BE2C (cell line): Measurements from ENCODE around the gene SLC4A4.
"Not testable (repeated sequence)": the region's sequence is repeated elsewhere in the genome, so short reads cannot be mapped to it uniquely, and the experiment has no call there.

Experiments
- DNase-seq: peaks from one replicate; pipeline ENCODE4 v3.0.0-alpha.2; 2020
- H3K27me3 ChIP-seq: fragments of 250-450 bp; sonication (Bioruptor Pico); 2 replicates; pipeline ENCODE4 v1.5.1; 2020; ENCODE audit warnings: mild to moderate bottlenecking
- H3K36me3 ChIP-seq: fragments of 250-450 bp; sonication (Bioruptor Pico); 2 replicates; pipeline ENCODE4 v1.5.1; 2020; ENCODE audit warnings: mild to moderate bottlenecking
- H3K4me1 ChIP-seq: fragments of 250-450 bp; sonication (Bioruptor Pico); 2 replicates; pipeline ENCODE4 v1.5.1; 2020
- H3K4me3 ChIP-seq: 2 replicates; pipeline ENCODE4 v1.5.1; 2011; ENCODE audit warnings: low read depth, low read length
- H3K9me3 ChIP-seq: fragments of 250-450 bp; sonication (Bioruptor Pico); 2 replicates; pipeline ENCODE4 v1.5.1; 2020
- CTCF ChIP-seq: IDR thresholded peaks from 2 replicates; pipeline ENCODE4 v1.5.1; 2012; ENCODE audit warnings: mild to moderate bottlenecking, low read depth, low read length

Gene SLC4A4

GRCh38 chr4:71405791-71406190 is 67.0 kb downstream of the SLC4A4 start:
- Histone ChIP-seq H3K9me3 (no peaks in the 10 kb centered on the region), H3K4me3 (no peak overlapping the region), H3K36me3 (no peaks in the 10 kb centered on the region), H3K4me1 (no peaks in the 10 kb centered on the region), H3K27me3 (no peaks in the 10 kb centered on the region)
- no peak for DNase-seq
- TF ChIP-seq CTCF: no peak

- no peaks in the 10 kb centered on the region for H3K9me3 ChIP-seq
- no peaks in the 10 kb centered on the region for H3K4me1 ChIP-seq
- no peak for TF ChIP-seq CTCF
- H3K4me3 ChIP-seq: no peak overlapping the region
- no peaks in the 10 kb centered on the region for H3K27me3 ChIP-seq
- no peaks in the 10 kb centered on the region for H3K36me3 ChIP-seq
- no peak for DNase-seq
Measured at GRCh38 chr4:71406459-71406963, 67.7 kb downstream of the SLC4A4 start.

- not testable (repeated sequence) for H3K4me1 ChIP-seq, H3K4me3 ChIP-seq, DNase-seq, H3K27me3 ChIP-seq, H3K36me3 ChIP-seq, H3K9me3 ChIP-seq
Measured at GRCh38 chr4:71408961-71409360, 70.1 kb downstream of the SLC4A4 start.

- TF ChIP-seq CTCF: no peak
- H3K4me3 ChIP-seq: no peak overlapping the region
Measured at GRCh38 chr4:71411981-71412380, 73.2 kb downstream of the SLC4A4 start.

GRCh38 chr4:71415491-71415890 is 76.7 kb downstream of the SLC4A4 start:
- H3K27me3 ChIP-seq: no peaks in the 10 kb centered on the region
- no peaks in the 10 kb centered on the region for H3K4me1 ChIP-seq
- TF ChIP-seq CTCF: no peak
- H3K4me3 ChIP-seq: no peak overlapping the region
- no peak for DNase-seq
- no peaks in the 10 kb centered on the region; the same call in 1 of the 2 replicates for H3K9me3 ChIP-seq
- no peaks in the 10 kb centered on the region for H3K36me3 ChIP-seq

More at GRCh38 chr4:71411981-71412380, 73.2 kb downstream of the SLC4A4 start:
- Histone ChIP-seq H3K36me3 (no peaks in the 10 kb centered on the region), H3K9me3 (no peaks in the 10 kb centered on the region), H3K27me3 (no peaks in the 10 kb centered on the region), H3K4me1 (no peaks in the 10 kb centered on the region)
- DNase-seq: no peak

- TF ChIP-seq CTCF: no peak
- no peaks in the 10 kb centered on the region for H3K27me3 ChIP-seq
- no peak overlapping the region for H3K4me3 ChIP-seq
- H3K36me3 ChIP-seq: no peaks in the 10 kb centered on the region
- no peaks in the 10 kb centered on the region; the same call in 1 of the 2 replicates for H3K9me3 ChIP-seq
- no peak for DNase-seq
- no peaks in the 10 kb centered on the region for H3K4me1 ChIP-seq
Measured at GRCh38 chr4:71417150-71417549, 78.3 kb downstream of the SLC4A4 start.

GRCh38 chr4:71426381-71427042 is 87.7 kb downstream of the SLC4A4 start:
- no peak for DNase-seq
- Histone ChIP-seq H3K4me3 (no peak overlapping the region), H3K27me3 (no peaks in the 10 kb centered on the region), H3K4me1 (no peaks in the 10 kb centered on the region), H3K9me3 (no peaks in the 10 kb centered on the region), H3K36me3 (no peaks in the 10 kb centered on the region)
- no peak for TF ChIP-seq CTCF
